HG03558 (cell line): Measurements from ENCODE around the gene SECISBP2.

Experiments
- ATAC-seq: cut with Tn5 transposase; IDR thresholded peaks from one replicate; pipeline ENCODE4 v1.9.1; 2021; ENCODE audit warnings: moderate number of reproducible peaks; ENCODE audit not compliant: unreplicated experiment; ENCODE audit errors: extremely low read depth

SECISBP2 gene

GRCh38 chr9:89380437-89381307, 62.4 kb downstream of the SECISBP2 start:
- ATAC-seq = no peak

DNA sequence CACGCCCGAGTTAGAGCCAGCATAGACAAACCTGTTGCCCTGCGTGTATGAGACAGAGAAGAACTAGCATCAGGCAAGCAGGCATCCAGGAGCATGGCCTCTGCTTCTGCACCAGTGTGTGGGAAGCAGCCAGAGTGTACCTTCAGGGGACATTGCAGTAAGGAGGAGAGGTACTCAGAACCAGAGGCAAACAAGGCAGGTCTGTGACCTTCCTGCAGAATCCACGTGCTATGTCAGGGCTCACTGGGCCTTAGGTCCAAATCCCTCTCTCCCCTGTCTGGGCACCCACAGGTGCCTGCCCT, 63.0 kb downstream of the SECISBP2 start:
- no peak for ATAC-seq

- no peak for ATAC-seq
Observed at GRCh38 chr9:89382026-89382986, 64.0 kb downstream of the SECISBP2 start.

DNA sequence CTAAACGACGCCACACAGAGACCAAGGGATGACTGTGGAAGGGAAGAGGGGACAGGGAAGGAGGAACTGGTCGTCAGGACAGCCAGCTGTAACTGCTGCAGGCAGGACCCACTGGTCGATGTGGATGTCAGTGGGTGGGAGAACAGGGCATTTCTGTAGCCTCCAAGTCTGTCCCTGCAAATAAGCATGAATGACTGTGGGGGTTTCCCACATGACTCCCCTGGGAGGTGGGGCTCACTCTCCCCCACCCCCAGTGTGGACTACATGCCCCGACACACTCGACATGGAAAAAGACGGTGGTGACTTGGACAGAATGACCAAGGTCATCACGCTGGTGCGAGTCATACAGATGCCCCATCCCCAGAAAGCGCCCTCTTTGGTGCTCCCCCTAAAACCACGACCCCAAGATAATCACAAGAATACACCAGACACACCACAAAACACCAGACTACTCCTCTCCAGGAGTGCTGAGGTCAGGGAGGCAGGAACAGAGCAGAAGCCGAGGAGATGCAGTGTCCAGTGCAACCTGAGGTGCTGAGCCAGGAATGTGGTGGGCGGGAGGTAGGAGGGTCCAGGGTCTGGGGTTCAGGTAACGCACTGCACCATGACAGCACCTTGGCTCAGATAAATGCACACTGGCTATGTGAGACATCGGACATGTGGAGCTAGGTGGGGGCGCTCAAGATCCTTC, 64.9 kb downstream of the SECISBP2 start:
- no peak for ATAC-seq

GRCh38 chr9:89383721-89384300, 65.5 kb downstream of the SECISBP2 start:
- no peak for ATAC-seq

DNA sequence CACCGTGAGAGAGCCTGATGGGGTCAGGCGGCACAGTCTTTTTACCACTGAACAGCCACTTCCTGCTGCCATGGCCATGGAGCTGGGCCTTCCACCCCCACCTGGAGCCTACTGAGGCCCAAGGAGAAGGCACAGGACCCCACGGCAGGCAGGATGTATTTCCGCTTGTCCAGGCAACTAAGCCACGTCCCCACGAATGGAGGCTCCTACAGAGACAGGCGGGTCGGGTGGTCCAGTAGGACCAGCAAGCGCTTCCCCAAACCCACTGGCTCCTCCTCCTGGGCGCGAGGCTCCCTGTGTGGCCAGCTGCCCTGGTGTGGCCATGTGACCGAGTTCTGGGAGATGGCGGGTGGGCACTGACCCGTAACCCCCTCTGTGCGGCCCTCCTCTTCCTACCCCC, 66.5 kb downstream of the SECISBP2 start:
- ATAC-seq = no peak

- no peak for ATAC-seq
Observed at GRCh38 chr9:89386206-89386605, 67.9 kb downstream of the SECISBP2 start.

- ATAC-seq = no peak
Observed at GRCh38 chr9:89386797-89387196, 68.5 kb downstream of the SECISBP2 start.

GRCh38 chr9:89387197-89387849, 69.0 kb downstream of the SECISBP2 start:
- ATAC-seq = no peak

- ATAC-seq = no peak
Observed at GRCh38 chr9:89388084-89388867, 70.0 kb downstream of the SECISBP2 start.

- no peak for ATAC-seq
Observed at GRCh38 chr9:89388868-89389177, 70.5 kb downstream of the SECISBP2 start.

GRCh38 chr9:89390068-89390555, 71.8 kb downstream of the SECISBP2 start:
- no peak for ATAC-seq

DNA sequence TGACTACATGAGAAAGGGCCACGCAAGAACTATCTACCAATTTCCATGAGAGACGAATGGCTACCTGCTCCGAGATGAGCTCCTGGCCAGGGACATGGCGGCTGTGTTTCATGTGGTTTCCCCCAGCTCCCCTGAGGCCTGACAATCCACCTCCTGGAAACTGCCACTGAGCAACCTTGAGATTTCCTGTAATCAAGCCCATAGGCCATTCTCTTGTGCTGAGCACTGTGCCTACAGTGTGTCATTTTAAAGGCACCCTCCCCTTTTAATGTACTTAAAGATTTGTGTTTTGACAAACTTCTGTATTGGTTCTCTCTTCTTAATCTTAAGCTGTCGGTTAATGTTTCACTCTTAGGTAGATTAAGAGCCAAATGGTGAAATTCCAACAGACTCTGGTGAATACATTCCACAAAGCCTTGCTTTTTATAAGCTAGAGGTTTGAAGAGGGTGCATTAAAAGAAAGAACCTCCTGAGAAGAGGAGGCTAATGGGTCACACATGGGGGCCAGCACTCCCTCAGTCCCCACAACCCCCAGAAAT, 72.3 kb downstream of the SECISBP2 start:
- no peak for ATAC-seq

- no peak for ATAC-seq
Observed at GRCh38 chr9:89391585-89391984, 73.3 kb downstream of the SECISBP2 start.

- no peak for ATAC-seq
Observed at GRCh38 chr9:89394412-89394811, 76.1 kb downstream of the SECISBP2 start.

DNA sequence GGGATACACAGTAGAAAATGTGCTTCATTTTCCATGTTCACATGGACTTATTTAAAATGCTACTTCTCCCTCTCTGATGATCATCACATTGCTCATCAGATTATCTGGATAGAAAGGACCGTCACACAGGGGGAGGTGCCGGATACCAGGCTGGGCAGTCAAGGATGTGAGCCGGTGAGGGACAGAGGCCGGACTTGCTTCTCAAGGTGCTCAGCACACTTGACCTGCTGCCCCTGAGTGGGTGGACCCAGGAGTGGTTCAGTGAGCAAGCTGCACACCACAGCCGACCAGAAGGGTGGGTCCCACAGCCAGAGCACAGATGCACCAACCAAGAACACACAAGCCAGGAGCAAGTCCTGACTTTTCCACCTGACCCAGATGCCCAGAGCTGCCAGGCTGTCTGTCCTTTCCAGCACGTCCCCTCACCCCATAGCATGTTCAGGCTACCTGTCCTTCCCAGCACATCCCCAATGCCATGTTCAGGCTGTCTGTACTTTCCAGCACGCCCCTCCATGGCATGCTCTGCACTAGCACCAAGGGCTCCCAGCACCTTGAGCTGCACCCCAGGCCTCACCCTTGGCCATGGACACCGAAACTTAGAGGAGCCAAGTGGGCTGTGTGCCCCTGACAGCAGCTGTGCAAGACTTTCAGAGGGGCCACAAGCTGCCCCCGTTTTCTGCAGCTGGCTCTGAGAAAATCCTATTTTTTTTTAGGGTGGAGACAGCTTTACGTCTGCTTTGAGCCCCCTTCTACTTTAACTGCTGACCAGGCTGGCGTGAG, 77.8 kb downstream of the SECISBP2 start:
- ATAC-seq = no peak

GRCh38 chr9:89397471-89397870, 79.2 kb downstream of the SECISBP2 start:
- no peak for ATAC-seq

- ATAC-seq = no peak
Observed at GRCh38 chr9:89398621-89399020, 80.3 kb downstream of the SECISBP2 start.
